HL-60 (cell line): ENCODE measurements around the gene PIGC.

Experiments
- CTCF ChIP-seq: IDR thresholded peaks from one replicate; pipeline ENCODE4 v1.5.1; 2011; ENCODE audit warnings: low read length, control low read depth, inconsistent platforms; ENCODE audit not compliant: insufficient read depth
- REST ChIP-seq: IDR thresholded peaks from 2 replicates; pipeline ENCODE4 v1.6.1; 2012; ENCODE audit warnings: low read depth; ENCODE audit not compliant: insufficient replicate concordance

- TF ChIP-seq CTCF (no peak), REST (no peak)
Observed at GRCh38 chr1:172460177-172460576, 16.3 kb upstream of the PIGC start.
